GM19328 (cell line): ENCODE measurements around the gene RPRD2.
"Not testable (repeated sequence)": the region's sequence is repeated elsewhere in the genome, so short reads cannot be mapped to it uniquely, and the experiment has no call there.

Experiments
- ATAC-seq: cut with Tn5 transposase; IDR thresholded peaks from one replicate; pipeline ENCODE4 v1.9.1; 2021; ENCODE audit warnings: mild to moderate bottlenecking, moderate library complexity; ENCODE audit not compliant: unreplicated experiment

Gene RPRD2

DNA sequence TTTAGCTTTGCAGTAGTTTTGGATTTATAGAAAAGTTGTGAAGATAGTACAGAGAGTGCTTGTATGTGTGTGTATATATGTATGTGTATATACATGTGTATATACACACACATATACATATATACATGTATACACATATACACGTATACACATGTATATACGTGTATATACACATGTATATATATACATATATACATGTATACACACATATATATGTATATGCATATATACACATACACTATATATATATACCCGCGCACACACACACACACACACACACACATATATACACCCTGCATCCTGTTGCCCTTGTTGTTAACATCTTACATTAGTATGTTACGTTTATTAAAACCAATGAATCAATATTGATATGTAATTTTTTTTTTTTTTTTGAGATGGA, 24.3 kb downstream of the RPRD2 start:
- no peak for ATAC-seq

GRCh38 chr1:150389650-150390049, 25.7 kb downstream of the RPRD2 start:
- no peak for ATAC-seq

DNA sequence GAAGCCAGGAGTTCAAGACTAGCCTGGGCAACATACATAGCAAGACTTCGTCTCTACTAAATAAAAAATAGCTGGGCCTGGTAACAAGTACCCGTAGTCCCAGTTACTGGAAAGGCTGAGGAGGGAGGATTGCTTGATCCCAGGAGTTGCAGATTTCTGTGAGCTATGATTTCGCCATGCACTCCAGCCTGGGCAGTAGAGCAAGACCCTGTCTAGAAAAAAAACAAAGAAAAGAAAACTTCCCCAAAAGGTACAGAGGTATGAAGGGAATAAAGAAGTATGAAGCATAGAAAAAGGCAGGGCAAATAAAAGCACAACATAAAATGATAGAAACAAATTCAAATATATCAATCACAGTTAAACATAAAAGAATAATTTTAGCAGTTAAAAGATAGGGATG, 28.7 kb downstream of the RPRD2 start:
- no peak for ATAC-seq

- not testable (repeated sequence) for ATAC-seq
Observed at GRCh38 chr1:150395115-150395514, 31.2 kb downstream of the RPRD2 start.

DNA sequence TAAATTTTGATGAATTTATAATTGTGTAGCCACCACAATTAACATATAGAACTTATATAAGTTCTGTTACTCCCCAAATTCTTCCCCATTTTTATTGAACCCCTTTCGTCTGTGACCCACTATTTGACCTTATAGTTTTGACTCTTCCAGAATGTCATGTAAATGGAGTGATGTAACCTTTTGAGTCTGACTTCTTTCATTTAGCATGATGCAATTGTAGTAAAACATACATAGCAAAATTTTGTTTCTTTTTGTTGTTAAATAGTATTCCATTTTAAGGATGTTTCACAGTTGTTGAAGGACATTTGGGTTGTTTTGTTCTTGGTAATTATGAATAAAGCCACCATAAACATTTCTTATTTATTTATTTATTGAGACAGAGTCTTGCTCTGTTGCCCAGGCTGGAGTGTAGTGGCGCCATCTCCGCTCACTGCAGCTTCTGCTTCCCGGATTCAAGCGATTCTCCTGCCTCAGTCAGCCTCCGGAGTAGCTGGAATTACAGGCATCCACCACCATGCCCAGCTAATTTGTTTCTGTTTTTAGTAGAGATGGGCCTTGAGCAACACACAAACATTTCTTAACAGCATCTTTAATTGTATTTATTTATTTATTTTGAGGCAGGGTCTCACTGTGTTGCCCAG, 33.6 kb downstream of the RPRD2 start:
- no peak for ATAC-seq

DNA sequence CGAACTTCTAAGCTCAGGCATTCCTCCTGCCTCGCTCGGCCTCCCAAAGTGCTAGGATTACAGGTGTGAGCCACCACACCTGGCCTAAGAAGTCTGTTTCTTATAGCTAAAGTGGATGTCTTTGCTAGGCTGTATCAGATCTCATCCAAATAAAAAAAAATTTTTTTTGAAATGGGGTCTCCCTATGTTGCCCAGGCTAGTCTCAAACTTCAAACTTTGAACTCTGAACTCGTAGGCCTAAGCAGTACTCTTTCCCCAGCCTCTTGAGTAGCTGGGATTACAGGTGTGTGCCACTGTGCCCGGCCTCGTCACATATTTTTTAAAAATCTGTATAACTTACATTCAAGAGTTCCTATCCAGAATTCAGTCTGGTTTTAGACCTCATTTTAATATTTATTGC, 40.5 kb downstream of the RPRD2 start:
- ATAC-seq, result no peak

GRCh38 chr1:150405660-150406059, 41.7 kb downstream of the RPRD2 start:
- no peak for ATAC-seq

DNA sequence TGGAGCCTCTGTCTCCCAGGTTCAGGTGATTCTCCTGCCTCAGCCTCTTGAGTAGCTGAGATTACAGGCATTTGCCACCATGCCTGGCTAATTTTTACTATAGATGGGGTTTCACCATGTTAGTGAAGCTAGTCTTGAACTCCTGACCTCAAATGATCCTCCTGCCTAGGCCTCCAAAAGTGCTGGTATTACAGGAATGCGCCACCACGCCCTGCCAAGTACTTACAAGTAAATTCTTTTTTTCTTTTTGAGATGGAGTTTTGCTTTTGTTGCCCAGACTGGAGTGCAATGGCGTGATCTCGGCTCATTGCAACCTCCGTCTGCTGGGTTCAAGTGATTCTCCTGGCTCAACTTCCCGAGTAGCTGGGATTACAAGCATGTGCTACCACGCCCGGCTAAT, 42.5 kb downstream of the RPRD2 start:
- no peak for ATAC-seq

- no peak for ATAC-seq
Observed at GRCh38 chr1:150407330-150407729, 43.4 kb downstream of the RPRD2 start.

DNA sequence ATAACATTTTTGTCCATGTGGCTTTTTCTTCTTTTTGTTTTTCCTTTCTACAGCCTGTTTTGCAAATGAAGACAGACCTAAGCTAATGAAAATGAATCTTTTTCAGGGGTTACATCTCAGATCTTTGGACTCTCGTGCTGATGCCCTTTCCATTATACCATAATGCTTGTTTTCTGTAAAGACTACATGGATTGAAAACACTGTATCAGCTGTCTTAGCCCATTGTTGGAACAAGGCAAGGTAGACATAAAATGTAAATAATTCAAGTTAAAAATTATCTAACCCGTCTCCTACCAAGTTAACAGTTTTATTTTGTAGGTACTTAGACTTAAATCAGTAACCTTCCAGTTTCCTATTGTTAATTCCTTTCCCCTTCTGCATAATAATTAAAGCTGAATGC, 44.9 kb downstream of the RPRD2 start:
- ATAC-seq, result no peak

- no peak for ATAC-seq
Observed at GRCh38 chr1:150409504-150410362, 45.8 kb downstream of the RPRD2 start.

DNA sequence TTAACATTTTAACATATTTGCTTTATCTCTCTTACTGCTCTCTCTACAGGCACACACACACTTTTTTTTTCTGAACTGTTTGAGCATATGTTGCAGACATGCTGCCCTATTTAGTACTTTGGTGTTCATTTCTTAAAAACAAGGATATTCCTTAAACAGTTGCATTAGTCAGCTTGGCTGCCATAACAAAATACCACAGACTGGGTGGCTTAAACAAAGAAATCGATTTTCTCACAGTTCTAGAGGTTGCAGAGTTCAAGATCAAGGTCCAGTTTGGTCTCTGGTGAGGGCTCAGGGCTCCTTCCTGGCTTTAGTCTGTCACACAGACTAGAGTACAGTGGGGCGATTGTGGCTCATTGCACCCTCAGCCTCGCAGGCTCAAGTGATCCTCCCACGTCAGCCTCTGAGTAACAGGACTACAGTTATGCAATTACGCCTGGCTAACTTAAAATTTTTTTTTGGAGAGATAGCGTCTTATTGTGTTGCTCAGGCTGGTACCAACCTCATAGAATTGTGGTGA, 46.7 kb downstream of the RPRD2 start:
- ATAC-seq, result no peak

- no peak for ATAC-seq
Observed at GRCh38 chr1:150414592-150414991, 50.6 kb downstream of the RPRD2 start.

DNA sequence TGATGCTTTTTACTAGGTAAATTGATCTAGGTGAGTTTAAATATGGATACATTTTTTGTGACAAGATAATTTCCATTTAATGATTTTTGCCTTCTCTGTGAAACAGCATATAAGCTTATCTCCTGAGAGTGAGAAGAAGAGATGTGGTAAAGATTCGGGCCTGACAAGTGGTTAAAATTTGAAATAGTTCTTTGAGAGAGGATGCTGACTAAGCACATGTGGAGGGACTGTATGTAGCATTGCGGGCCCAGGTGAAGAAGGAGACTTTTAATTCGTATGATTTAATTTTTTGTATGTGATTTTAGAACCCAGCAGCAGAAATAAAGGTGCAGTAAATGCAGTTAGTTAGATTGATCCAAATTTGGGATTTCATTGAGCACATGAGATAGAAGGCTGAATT, 51.9 kb downstream of the RPRD2 start:
- ATAC-seq, result no peak

DNA sequence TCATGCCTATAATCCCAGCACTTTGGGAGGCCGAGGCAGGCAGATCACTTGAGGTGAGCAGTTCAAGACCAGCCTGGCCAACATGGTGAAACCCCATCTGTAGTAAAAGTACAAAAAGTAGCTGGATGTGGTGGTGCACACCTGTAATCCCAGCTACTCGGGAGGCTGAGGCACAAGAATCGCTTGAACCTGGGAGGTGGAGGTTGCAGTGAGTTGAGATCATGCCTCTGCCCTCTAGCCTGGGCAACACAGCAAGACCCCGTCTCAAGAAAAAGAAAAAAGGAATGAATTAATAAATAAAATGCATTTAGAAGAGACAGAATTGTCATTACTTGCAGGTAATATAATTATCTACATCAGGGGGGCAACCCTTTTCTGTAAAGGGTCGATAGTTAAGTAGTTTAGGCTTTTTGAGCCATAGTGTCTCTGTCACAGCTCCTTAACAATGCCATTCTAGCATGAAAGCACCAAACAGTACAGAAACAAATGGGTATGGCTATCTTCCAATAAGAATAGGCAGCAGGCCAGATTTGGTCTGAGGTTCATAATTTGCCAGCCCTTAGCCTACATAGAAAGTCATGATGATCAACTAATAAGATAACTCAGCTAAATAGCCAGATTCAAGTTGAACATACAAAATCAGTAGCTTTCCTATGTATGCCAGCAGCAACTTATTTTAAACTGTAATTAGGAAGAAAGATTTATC, 56.8 kb downstream of the RPRD2 start:
- no peak for ATAC-seq

- no peak for ATAC-seq
Observed at GRCh38 chr1:150422541-150422940, 58.6 kb downstream of the RPRD2 start.

DNA sequence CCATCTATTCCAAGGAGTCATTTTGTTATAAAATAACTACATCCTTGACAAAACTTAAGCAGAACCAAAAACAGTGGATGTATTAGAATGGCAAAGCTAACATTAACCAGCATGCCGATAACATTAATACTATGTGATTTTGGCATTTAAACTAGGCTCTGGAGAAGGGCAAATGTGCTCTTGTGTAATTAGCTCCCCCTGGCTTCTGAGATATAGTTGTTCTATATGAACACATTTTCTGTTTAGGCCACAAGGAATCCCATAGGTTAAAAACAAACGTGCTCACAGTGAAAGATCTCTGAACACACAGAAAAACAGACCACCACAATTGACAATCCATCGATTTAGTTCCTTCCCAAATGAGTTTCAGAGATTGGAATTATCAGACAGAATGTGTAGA, 65.9 kb downstream of the RPRD2 start:
- ATAC-seq, result no peak

DNA sequence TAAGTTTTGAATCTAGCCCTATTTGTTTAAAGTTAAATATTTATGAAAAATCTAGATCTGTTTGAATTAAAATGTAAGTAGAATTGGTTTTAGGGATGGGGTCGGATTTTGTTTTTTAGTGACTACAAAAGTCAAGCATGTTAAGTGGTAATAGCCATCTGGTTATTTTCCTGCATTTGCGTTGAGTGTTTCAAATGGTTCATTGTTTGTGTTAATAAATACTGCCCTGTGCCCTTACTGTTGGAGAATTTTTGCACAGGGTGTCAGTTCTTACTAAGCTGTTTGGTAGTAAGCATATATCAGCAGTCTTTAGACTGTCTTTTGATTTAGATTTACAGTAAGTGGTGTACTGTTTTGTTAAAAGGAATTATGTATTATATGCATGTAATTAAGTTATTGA, 77.2 kb downstream of the RPRD2 start:
- ATAC-seq, result no peak

GRCh38 chr1:150444232-150444631, 80.3 kb downstream of the RPRD2 start:
- no peak for ATAC-seq

- no peak for ATAC-seq
Observed at GRCh38 chr1:150456146-150456647, 92.2 kb downstream of the RPRD2 start.

DNA sequence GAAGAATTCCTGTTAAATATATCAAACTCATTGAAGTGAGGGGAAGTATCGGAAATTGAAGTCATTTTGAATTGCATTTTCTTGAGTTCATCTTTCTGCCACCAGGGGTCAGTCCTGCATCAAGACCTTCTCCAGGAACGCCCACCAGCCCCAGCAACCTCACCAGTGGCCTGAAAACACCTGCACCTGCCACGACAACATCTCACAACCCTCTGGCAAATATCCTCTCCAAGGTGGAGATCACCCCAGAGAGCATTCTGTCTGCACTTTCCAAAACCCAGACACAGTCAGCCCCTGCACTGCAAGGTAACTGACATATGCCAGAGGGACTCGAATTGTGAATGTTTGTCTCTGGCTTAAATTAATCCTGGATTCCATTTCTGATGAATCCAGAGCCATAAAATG, 100.5 kb downstream of the RPRD2 start:
- ATAC-seq, result no peak
